ENCODE results near the gene RGCC. TPM values are rescaled to one million over a fixed set of nuclear protein-coding genes. Genes with fewer than 3 reads are reported as not detected.

The RGCC gene
- 15.0 TPM for total RNA-seq

GRCh38 chr13:41456768-41457588 is at the start of gene RGCC:
Gene RGCC, plus strand, starts transcription at chr13:41457550. Its CDS starts 158 bp downstream, at chr13:41457708.

Other genes with a start within 250 kb of the RGCC start
- 21.6 TPM for gene MTRF1, start 194.0 kb upstream of the RGCC start, total RNA-seq
- gene NAA16, start 146.3 kb upstream of the RGCC start, total RNA-seq: 54.1 TPM